Measurements from ENCODE around the gene TBCD.

DNA sequence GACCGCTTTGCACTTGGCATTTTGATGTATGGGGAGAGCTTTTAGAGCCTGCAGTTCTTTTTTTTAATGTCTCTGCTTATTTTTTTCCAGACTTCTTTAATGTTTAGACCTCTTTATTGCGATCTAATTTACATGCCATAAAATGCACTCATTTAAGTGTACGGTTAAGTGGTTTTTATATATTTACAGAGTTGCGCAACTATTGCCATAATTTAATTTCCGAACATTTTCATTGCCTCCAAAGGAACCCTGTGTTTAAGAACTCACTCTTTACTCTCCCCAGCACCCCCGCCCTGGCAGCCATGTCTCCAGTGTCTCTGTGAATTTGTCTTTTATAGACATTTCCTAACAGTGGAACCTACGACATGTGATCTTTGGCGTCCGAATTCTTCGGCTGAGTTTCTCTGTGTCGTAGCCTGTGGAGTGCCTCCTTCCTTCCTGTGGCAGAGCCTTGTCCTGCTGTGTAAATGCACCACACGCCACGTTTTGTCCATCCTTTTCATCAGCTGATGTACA lies 64.0 kb downstream of the TBCD start:
- TF ChIP-seq ELF4 (IDR thresholded peaks at IDR 0.05) (no peak), TARDBP (IDR thresholded peaks at IDR 0.05) (no peak), HDGF (IDR thresholded peaks at IDR 0.05; ENCODE audit: borderline replicate concordance) (no peak), FOXM1 (IDR thresholded peaks at IDR 0.05; ENCODE audit: borderline replicate concordance) (no peak), FOXA1 (IDR thresholded peaks at IDR 0.05) (no peak), LEF1 (IDR thresholded peaks at IDR 0.05; ENCODE audit: borderline replicate concordance) (no peak), FOXK2 (IDR thresholded peaks at IDR 0.05) (no peak), BHLHE40 (IDR thresholded peaks at IDR 0.05; ENCODE audit: borderline replicate concordance) (no peak), SUZ12 (IDR thresholded peaks at IDR 0.05) (no peak), CTBP1 (IDR thresholded peaks at IDR 0.05; ENCODE audit: borderline replicate concordance) (no peak), SP1 (IDR thresholded peaks at IDR 0.05) (no peak), ARNT (IDR thresholded peaks at IDR 0.05) (no peak)

Data from HEK293T (cell line).